Thoracic aorta (tissue), 2 donors: ENCODE results near the gene MBD3. TPM values are rescaled to one million over a fixed set of nuclear protein-coding genes. Genes with fewer than 3 reads are reported as not detected.
A peak's percentile ranks its signal among the peaks of the same experiment; 100 is the strongest.

Source experiments
- ATAC-seq: fragments of 150-250 bp; one replicate; pipeline ENCODE4 v1.8.0; 2017; ENCODE audit warnings: low read depth; ENCODE audit not compliant: insufficient number of reproducible peaks, low FRiP score
- DNase-seq: peaks from one replicate; pipeline ENCODE4 v3.0.0-alpha.2; 2020; ENCODE audit warnings: low spot score
- H3K27ac ChIP-seq, 2 donors: fragments of 200-600 bp; sonication (generic); 1 replicate in 1 of 2; 2 replicates in 1 of 2; pipeline ENCODE4 v1.5.1; 2016; ENCODE audit warnings: mild to moderate bottlenecking in 2 of 2, moderate library complexity in 2 of 2
- H3K27me3 ChIP-seq: fragments of 200-600 bp; sonication (generic); replicated peaks from 2 replicates; pipeline ENCODE4 v1.6.0; 2016; ENCODE audit warnings: mild to moderate bottlenecking; ENCODE audit not compliant: insufficient read depth
- H3K36me3 ChIP-seq: fragments of 200-600 bp; sonication (generic); one replicate; pipeline ENCODE4 v1.5.1; 2016
- H3K4me1 ChIP-seq, 2 donors: fragments of 200-600 bp; sonication (generic); 1 replicate in 1 of 2; 2 replicates in 1 of 2; pipeline versions ENCODE4 v1.5.1 to v1.6.0; 2016; ENCODE audit warnings: low read depth in 2 of 2, mild to moderate bottlenecking in 1 of 2; ENCODE audit not compliant: control insufficient read depth in 1 of 2
- H3K4me3 ChIP-seq: fragments of 200-600 bp; sonication (generic); 2 replicates; pipeline ENCODE4 v1.5.1; 2016; ENCODE audit warnings: mild to moderate bottlenecking
- H3K9me3 ChIP-seq: fragments of 200-600 bp; sonication (generic); 2 replicates; pipeline ENCODE4 v1.5.1; 2016
- CTCF ChIP-seq: fragments of 200-600 bp; sonication (generic); IDR thresholded peaks from one replicate; pipeline ENCODE4 v1.5.1; 2019; ENCODE audit warnings: antibody characterized with exemption
- total RNA-seq, 2 donors: library from RNA; depleted of rRNA; stranded (reverse); fragments of >200 nt; gene quantifications; one replicate each; pipeline versions ENCODE4 v1.1.0 to v1.2.3, GENCODE V29; 2016

Gene MBD3
- total RNA-seq, 2 donors from 2014 or later, result 97.8 to 102 TPM

- no peaks in the 10 kb centered on the region for H3K36me3 ChIP-seq
- H3K27me3 ChIP-seq, result no peaks in the 10 kb centered on the region
- peak within 1 kb of the TSS; percentile 85 to 91 for H3K27ac ChIP-seq
- ATAC-seq (peak; percentile 87), DNase-seq (peak; percentile 90)
- H3K9me3 ChIP-seq, result no peaks in the 10 kb centered on the region
- peaks cover 23 to 33% of the 10 kb centered on the region in 2 donors for H3K4me1 ChIP-seq
- H3K4me3 ChIP-seq, result peak within 1 kb of the TSS; percentile 98
- peak; percentile 68 for TF ChIP-seq CTCF
These were observed 12.8 kb upstream of the MBD3 start, which contains the start of gene UQCR11 for GRCh38 chr19:1605236-1606137. UQCR11 (minus strand) TSS chr19:1605462; CDS start chr19:1605409, 53 bp downstream.

- no peak overlapping the region for H3K27ac ChIP-seq
- no peak for DNase-seq
- no peak overlapping the region for H3K4me3 ChIP-seq
- H3K9me3 ChIP-seq, result no peaks in the 10 kb centered on the region
- H3K4me1 ChIP-seq, result peaks cover 23 to 33% of the 10 kb centered on the region in 2 donors
- no peak for ATAC-seq
- no peaks in the 10 kb centered on the region for H3K27me3 ChIP-seq
- no peak for TF ChIP-seq CTCF
- H3K36me3 ChIP-seq, result peaks cover 17% of the 10 kb centered on the region
These were observed 9.5 kb upstream of the MBD3 start for GRCh38 chr19:1602091-1602707.

- TF ChIP-seq CTCF, result no peak
- Histone ChIP-seq H3K27ac (no peak overlapping the region), H3K36me3 (peaks cover 21% of the 10 kb centered on the region), H3K9me3 (no peaks in the 10 kb centered on the region), H3K27me3 (no peaks in the 10 kb centered on the region), H3K4me1 (peaks cover 21 to 31% of the 10 kb centered on the region in 2 donors), H3K4me3 (no peak overlapping the region)
- DNase-seq, result no peak
- no peak for ATAC-seq
These were observed 9.0 kb upstream of the MBD3 start for GRCh38 chr19:1601613-1602064.

GRCh38 chr19:1599460-1599846, 6.8 kb upstream of the MBD3 start:
- no peaks in the 10 kb centered on the region for H3K27me3 ChIP-seq
- H3K27ac ChIP-seq, result no peak overlapping the region
- H3K36me3 ChIP-seq, result peaks cover 35% of the 10 kb centered on the region
- ATAC-seq (no peak), DNase-seq (no peak)
- H3K4me1 ChIP-seq, result peaks cover 13 to 20% of the 10 kb centered on the region in 2 donors
- H3K4me3 ChIP-seq, result no peak overlapping the region
- no peak for TF ChIP-seq CTCF
- H3K9me3 ChIP-seq, result no peaks in the 10 kb centered on the region

GRCh38 chr19:1598777-1599459, 6.3 kb upstream of the MBD3 start:
- H3K27me3 ChIP-seq, result no peaks in the 10 kb centered on the region
- ATAC-seq (no peak), DNase-seq (no peak)
- no peak overlapping the region for H3K27ac ChIP-seq
- no peak overlapping the region for H3K4me3 ChIP-seq
- H3K4me1 ChIP-seq, result peaks cover 8 to 14% of the 10 kb centered on the region in 2 donors
- peaks cover 35% of the 10 kb centered on the region for H3K36me3 ChIP-seq
- no peak for TF ChIP-seq CTCF
- H3K9me3 ChIP-seq, result no peaks in the 10 kb centered on the region
